H1 (cell line): Measurements from ENCODE around the gene HS6ST3. TPM values are rescaled to one million over a fixed set of nuclear protein-coding genes. Genes with fewer than 3 reads are reported as not detected.

Experiments used
- CTCF ChIA-PET: fragments of 300-600 bp; sonication (Branson Sonifier 250); formaldehyde crosslinking; loops from one replicate; lab custom pipeline; 2021; ENCODE audit not compliant: partially characterized antibody; lab: Charles Lee
- POLR2A ChIA-PET: fragments of 300-600 bp; sonication (Branson Sonifier 250); formaldehyde crosslinking; loops from one replicate; lab custom pipeline; 2021; ENCODE audit warnings: inconsistent platforms; ENCODE audit not compliant: partially characterized antibody; lab: Charles Lee
- DNase-seq, 2 experiments: peaks; one replicate each; pipeline versions ENCODE4 v3.0.0 to v3.0.0-alpha.2; 2010 to 2022; ENCODE audit warnings: low spot score in 2 of 2, low read depth in 1 of 2, mixed read lengths in 1 of 2
- FAIRE-seq: peaks from 2 replicates; lab custom pipeline; 2011; peaks lifted over from hg19 to GRCh38; lab: Jason Lieb, UNC
- H2AFZ ChIP-seq: 2 replicates; pipeline ENCODE4 v1.8.1; 2012; ENCODE audit warnings: low read length, inconsistent platforms
- H2AK5ac ChIP-seq: 2 replicates; pipeline ENCODE4 v1.6.1; 2013; ENCODE audit warnings: low read depth, low read length
- H2BK120ac ChIP-seq: replicated peaks from 2 replicates; pipeline ENCODE3; 2013; ENCODE audit warnings: low read depth, low read length, inconsistent platforms
- H2BK12ac ChIP-seq: 2 replicates; pipeline ENCODE4 v1.6.1; 2013; ENCODE audit warnings: low read depth, low read length
- H2BK15ac ChIP-seq: 2 replicates; pipeline ENCODE4 v1.6.1; 2013; ENCODE audit warnings: low read length
- H2BK20ac ChIP-seq: 2 replicates; pipeline ENCODE4 v1.6.1; 2013; ENCODE audit warnings: low read length
- H2BK5ac ChIP-seq: 2 replicates; pipeline ENCODE4 v1.6.1; 2013; ENCODE audit warnings: low read depth, low read length
- H3K14ac ChIP-seq: 2 replicates; pipeline ENCODE4 v1.6.1; 2013; ENCODE audit warnings: inconsistent platforms; ENCODE audit not compliant: insufficient read length
- H3K18ac ChIP-seq: 2 replicates; pipeline ENCODE4 v1.6.1; 2013; ENCODE audit warnings: low read length; ENCODE audit errors: extremely low read depth
- H3K23ac ChIP-seq: 2 replicates; pipeline ENCODE4 v1.6.1; 2013; ENCODE audit warnings: inconsistent platforms; ENCODE audit not compliant: insufficient read length
- H3K23me2 ChIP-seq: 2 replicates; pipeline ENCODE4 v1.6.1; 2013; ENCODE audit warnings: low read depth, low read length
- H3K27ac ChIP-seq: 2 replicates; pipeline ENCODE4 v1.6.1; 2011; ENCODE audit warnings: low read depth, low read length, inconsistent platforms
- H3K27me3 ChIP-seq, 4 experiments: replicated peaks in 1 of 4; 1 replicate in 1 of 4; 2 replicates in 3 of 4; pipeline versions ENCODE4 v1.6.1 to v1.8.1; 2011 to 2013; ENCODE audit warnings: low read length in 3 of 4, mild to moderate bottlenecking in 3 of 4, inconsistent platforms in 2 of 4, mixed read lengths in 2 of 4, moderate library complexity in 1 of 4; ENCODE audit not compliant: control insufficient read depth in 3 of 4, insufficient read depth in 3 of 4; ENCODE audit errors: extremely low read depth in 1 of 4
- H3K36me3 ChIP-seq, 4 experiments: 2 replicates each; pipeline versions ENCODE4 v1.6.1 to v1.8.1; 2011 to 2013; ENCODE audit warnings: mild to moderate bottlenecking in 4 of 4, low read length in 3 of 4, moderate library complexity in 2 of 4, control low read depth in 1 of 4, inconsistent platforms in 1 of 4; ENCODE audit not compliant: insufficient read depth in 4 of 4, control insufficient read depth in 2 of 4
- H3K4ac ChIP-seq: replicated peaks from 2 replicates; pipeline ENCODE3; 2013; ENCODE audit warnings: low read length, low read depth, mixed read lengths, inconsistent platforms; ENCODE audit not compliant: insufficient read length
- H3K4me1 ChIP-seq, 4 experiments: replicated peaks in 1 of 4; 1 replicate in 1 of 4; 2 replicates in 3 of 4; pipeline versions ENCODE4 v1.6.1 to v1.8.1; 2011 to 2013; ENCODE audit warnings: low read length in 3 of 4, inconsistent platforms in 2 of 4, mixed read lengths in 1 of 4; ENCODE audit not compliant: insufficient read depth in 4 of 4, control insufficient read depth in 3 of 4
- H3K4me2 ChIP-seq, 2 experiments: 2 replicates each; pipeline versions ENCODE4 v1.6.1 to v1.8.1; 2011 to 2013; ENCODE audit warnings: low read depth in 2 of 2, low read length in 2 of 2, control low read depth in 1 of 2, inconsistent platforms in 1 of 2, mild to moderate bottlenecking in 1 of 2; ENCODE audit not compliant: insufficient read depth in 1 of 2
- H3K4me3 ChIP-seq, 4 experiments: fragments of 200-600, 300-600 bp in 1 of 4; sonication (generic), shearing (Covaris generic), sonication (Bioruptor Twin) in 1 of 4; 2 replicates each; pipeline versions ENCODE4 v1.5.1 to v1.8.1; 2011 to 2016; ENCODE audit warnings: low read length in 4 of 4, low read depth in 3 of 4, control low read depth in 2 of 4, inconsistent platforms in 2 of 4, mild to moderate bottlenecking in 2 of 4, mixed read lengths in 1 of 4, moderate library complexity in 1 of 4; ENCODE audit not compliant: insufficient read depth in 2 of 4; ENCODE audit errors: extremely low read depth in 1 of 4
- H3K56ac ChIP-seq: replicated peaks from 2 replicates; pipeline ENCODE3; 2013; ENCODE audit warnings: low read depth, mild to moderate bottlenecking, mixed read lengths, low read length, inconsistent platforms; ENCODE audit not compliant: insufficient read length
- H3K79me1 ChIP-seq: 2 replicates; pipeline ENCODE4 v1.6.1; 2013; ENCODE audit warnings: low read depth, low read length, control low read depth
- H3K79me2 ChIP-seq, 2 experiments: 2 replicates each; pipeline versions ENCODE4 v1.6.1 to v1.8.1; 2012 to 2013; ENCODE audit warnings: low read length in 2 of 2, mild to moderate bottlenecking in 2 of 2, inconsistent platforms in 1 of 2; ENCODE audit not compliant: insufficient read depth in 2 of 2, control insufficient read depth in 1 of 2
- H3K9ac ChIP-seq, 4 experiments: replicated peaks in 1 of 4; 1 replicate in 1 of 4; 2 replicates in 3 of 4; pipeline versions ENCODE4 v1.6.1 to v1.8.1; 2011 to 2013; ENCODE audit warnings: low read depth in 3 of 4, low read length in 3 of 4, control low read depth in 2 of 4, mild to moderate bottlenecking in 2 of 4, moderate library complexity in 2 of 4, inconsistent platforms in 1 of 4; ENCODE audit errors: extremely low read depth in 1 of 4
- H3K9me3 ChIP-seq, 2 experiments: 2 replicates each; pipeline versions ENCODE4 v1.6.1 to v1.8.1; 2012 to 2013; ENCODE audit warnings: mild to moderate bottlenecking in 2 of 2, moderate library complexity in 2 of 2, control low read depth in 1 of 2, inconsistent platforms in 1 of 2, low read depth in 1 of 2, low read length in 1 of 2, mixed read lengths in 1 of 2; ENCODE audit not compliant: insufficient read depth in 2 of 2
- H4K20me1 ChIP-seq, 2 experiments: replicated peaks in 1 of 2; 2 replicates each; pipeline versions ENCODE3 to v1.8.1; 2011 to 2013; ENCODE audit warnings: inconsistent platforms in 2 of 2, low read length in 2 of 2, mild to moderate bottlenecking in 1 of 2; ENCODE audit not compliant: insufficient read depth in 2 of 2, control insufficient read depth in 1 of 2
- H4K5ac ChIP-seq: 2 replicates; pipeline ENCODE4 v1.6.1; 2013; ENCODE audit warnings: low read length, low read depth, mixed read lengths, inconsistent platforms; ENCODE audit not compliant: insufficient read length
- H4K8ac ChIP-seq: 2 replicates; pipeline ENCODE4 v1.8.0; 2013; ENCODE audit warnings: mild to moderate bottlenecking, moderate library complexity, low read length, inconsistent platforms; ENCODE audit not compliant: insufficient read depth; ENCODE audit errors: extremely low read depth
- H4K91ac ChIP-seq: replicated peaks from 2 replicates; pipeline ENCODE3; 2013; ENCODE audit warnings: low read length, mixed read lengths, inconsistent platforms; ENCODE audit not compliant: insufficient read length
- ATF2 ChIP-seq: IDR thresholded peaks from 2 replicates; pipeline ENCODE4 v1.6.1; 2012; ENCODE audit warnings: low read length, inconsistent platforms
- BRCA1 ChIP-seq: IDR thresholded peaks from 2 replicates; pipeline ENCODE4 v1.6.1; 2012; ENCODE audit warnings: low read depth, low read length, improper control_type of control experiment
- CHD1 ChIP-seq: IDR thresholded peaks from 2 replicates; pipeline ENCODE4 v1.6.1; 2012; ENCODE audit warnings: low read depth, low read length, improper control_type of control experiment
- CHD2 ChIP-seq: IDR thresholded peaks from 2 replicates; pipeline ENCODE4 v1.6.1; 2012; ENCODE audit warnings: low read length, improper control_type of control experiment
- CTCF ChIP-seq, 3 experiments: IDR thresholded peaks; 1 replicate in 2 of 3; 2 replicates in 1 of 3; pipeline versions ENCODE4 v1.5.1 to v1.6.1; 2011; ENCODE audit warnings: low read length in 3 of 3, mild to moderate bottlenecking in 3 of 3, inconsistent platforms in 2 of 3, low read depth in 1 of 3, moderate library complexity in 1 of 3; ENCODE audit not compliant: insufficient read depth in 1 of 3; ENCODE audit errors: control extremely low read depth in 1 of 3
- FOSL1 ChIP-seq: IDR thresholded peaks from 2 replicates; pipeline ENCODE4 v1.6.1; 2011; ENCODE audit warnings: mild to moderate bottlenecking, low read depth, low read length, moderate library complexity; ENCODE audit not compliant: insufficient read depth
- HDAC6 ChIP-seq: IDR thresholded peaks from one replicate; pipeline ENCODE4 v1.7.1; 2012; ENCODE audit warnings: low read depth, mild to moderate bottlenecking, inconsistent platforms, low read length, moderate library complexity
- NRF1 ChIP-seq: IDR thresholded peaks from 2 replicates; pipeline ENCODE4 v1.6.1; 2011; ENCODE audit warnings: mild to moderate bottlenecking, low read depth, low read length, improper control_type of control experiment
- RBBP5 ChIP-seq: IDR thresholded peaks from 2 replicates; pipeline ENCODE4 v1.7.1; 2012; ENCODE audit warnings: low read depth, mild to moderate bottlenecking, inconsistent platforms, low read length, moderate library complexity, borderline replicate concordance
- WGBS, 2 experiments: shearing (Covaris generic) in 1 of 2; methylation state at CpG; one replicate each; pipeline versions ENCODE4 v1.1.6 to v1.1.7; 2013 to 2015; ENCODE audit warnings: low lambda C conversion rate in 2 of 2, mixed read lengths in 2 of 2, inconsistent platforms in 1 of 2, low coverage in 1 of 2, missing lambda C conversion rate in 1 of 2; ENCODE audit not compliant: insufficient replicate concordance in 2 of 2, insufficient coverage in 1 of 2, insufficient read length in 1 of 2; ENCODE audit errors: extremely low coverage in 1 of 2, missing lambda C conversion rate in 1 of 2; 5-methylcytosine and 5-hydroxymethylcytosine counted together
- polyA plus RNA-seq, 7 experiments: library from polyadenylated mRNA; depleted of rRNA in 3 of 7; stranded (reverse) in 5 of 7; unstranded in 2 of 7; fragments of >200 nt in 5 of 7; fragments of 200-250 nt in 2 of 7; gene quantifications; 1 replicate in 5 of 7; 2 replicates in 1 of 7; 4 replicates in 1 of 7; pipeline versions ENCODE4 v1.2.1 to v1.2.3, GENCODE V29; 2011 to 2013; ENCODE audit warnings: missing spikeins in 2 of 7, mixed read lengths in 2 of 7
- total RNA-seq: library from RNA; stranded (reverse); fragmentation: NEBNext Ultra II Directional; extraction: Animal tissue kit (Norgen Biotek cat#: 25700); gene quantifications from 2 replicates; pipeline ENCODE4 v1.2.1, GENCODE V29; 2021

The HS6ST3 gene
- total and polyA plus RNA-seq, 2 of the 8 experiments (the other 6 are each of a cell fraction or from before 2014, with no cell fraction given) = 0.45 to 1.2 TPM

GRCh38 chr13:96179309-96179708, 89.4 kb downstream of the HS6ST3 start:
- H3K14ac ChIP-seq = no peak overlapping the region
- no peak overlapping the region for H3K18ac ChIP-seq
- no peaks in the 10 kb centered on the region for H3K79me2 ChIP-seq
- no peak overlapping the region for H4K5ac ChIP-seq
- no peak overlapping the region for H2BK20ac ChIP-seq
- H3K23ac ChIP-seq = no peak overlapping the region
- H4K20me1 ChIP-seq = no peaks in the 10 kb centered on the region
- CTCF ChIA-PET = interaction anchor here (1.3 kb wide), 1 partner anchor 20 kb away, joined by 3 read pairs; no protein-coding TSS in a partner anchor
- H3K56ac ChIP-seq = no peak overlapping the region
- H4K8ac ChIP-seq = no peak overlapping the region
- no peaks in the 10 kb centered on the region for H3K79me1 ChIP-seq
- no peaks in the 10 kb centered on the region for H3K9me3 ChIP-seq
- POLR2A ChIA-PET = interaction anchor here (1.2 kb wide), 1 partner anchor 298 kb away, joined by 4 read pairs; no protein-coding TSS in a partner anchor
- no peaks in the 10 kb centered on the region for H3K4me1 ChIP-seq
- no peak overlapping the region for H3K27ac ChIP-seq
- H2BK5ac ChIP-seq = no peak overlapping the region
- FAIRE-seq (no peak), DNase-seq (no peak)
- no peak overlapping the region for H3K9ac ChIP-seq
- no peak overlapping the region for H2AK5ac ChIP-seq
- H3K36me3 ChIP-seq = no peaks in the 10 kb centered on the region
- no peak overlapping the region for H3K4me3 ChIP-seq
- H4K91ac ChIP-seq = no peak overlapping the region
- H3K4me2 ChIP-seq = no peak overlapping the region
- no peak overlapping the region for H2BK120ac ChIP-seq
- 93% methylated on average over 5 of the region's 5 CpGs; no CpG with 5 or more reads in 1 of the 2 experiments for WGBS, 2 experiments
- no peak overlapping the region for H2BK15ac ChIP-seq
- no peak overlapping the region for H3K4ac ChIP-seq
- H3K27me3 ChIP-seq = no peaks in the 10 kb centered on the region
- no peak overlapping the region for H2AFZ ChIP-seq
- no peak overlapping the region for H2BK12ac ChIP-seq
- no peaks in the 10 kb centered on the region for H3K23me2 ChIP-seq
- TF ChIP-seq BRCA1 (no peak), ATF2 (no peak), CTCF (IDR thresholded peaks at IDR 0.05; ENCODE audit: control extremely low read depth in 1 of 3, insufficient read depth in 1 of 3, low read depth in 1 of 3, low read length in 3 of 3) (no peak), CHD2 (no peak), HDAC6 (no peak), CHD1 (no peak), FOSL1 (no peak), NRF1 (no peak), RBBP5 (no peak)
